Pons (tissue), 1 donor: ENCODE data around the gene DUS1L.

ENCODE experiments used
- DNase-seq: peaks from one replicate; pipeline ENCODE4 v3.0.0-alpha.2; 2016; ENCODE audit warnings: low spot score

DUS1L gene

GRCh38 chr17:82012640-82013295 is 52.8 kb downstream of the DUS1L start:
- DNase-seq, result no peak

- DNase-seq, result no peak
Measured at GRCh38 chr17:82012261-82012639, 53.4 kb downstream of the DUS1L start.

GRCh38 chr17:82011617-82012187 is 53.9 kb downstream of the DUS1L start:
- DNase-seq, result no peak

GRCh38 chr17:82010575-82011525 is 54.8 kb downstream of the DUS1L start:
- DNase-seq, result no peak

GRCh38 chr17:82009413-82009812 is 56.2 kb downstream of the DUS1L start:
- no peak for DNase-seq

GRCh38 chr17:82008941-82009405 is 56.6 kb downstream of the DUS1L start:
- DNase-seq, result no peak

GRCh38 chr17:82008258-82008940 is 57.2 kb downstream of the DUS1L start:
- DNase-seq, result no peak
